ENCODE results near the gene PPP1R12C.

The PPP1R12C gene

GRCh38 chr19:55041627-55042343 is 75.7 kb downstream of the PPP1R12C start:
- peak; percentile 3 for DNase-seq

DNA sequence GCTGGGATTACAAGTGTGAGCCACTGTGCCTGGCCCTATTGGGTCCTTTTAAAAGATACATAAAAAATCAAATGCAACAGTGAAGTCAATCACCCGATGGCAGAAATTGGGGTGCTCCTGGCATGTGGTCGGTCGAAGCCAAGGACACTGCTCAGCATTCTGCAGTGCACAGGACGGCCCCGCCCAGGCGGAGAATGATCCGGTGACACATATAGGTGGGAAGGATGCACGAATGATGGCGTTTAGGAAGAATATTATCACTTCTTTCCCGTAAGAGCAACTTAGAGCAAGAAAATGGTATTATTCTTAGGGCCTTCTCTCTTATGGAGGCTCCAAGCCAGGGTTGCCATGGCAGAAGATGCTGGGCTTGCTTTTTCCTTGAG is 76.2 kb downstream of the PPP1R12C start:
- DNase-seq, result no peak
